Activated T-cell treated with anti-CD3 and anti-CD28 coated beads for 1 hour (primary cell): ENCODE results near the gene ALKAL2.

Experiments used
- DNase-seq: peaks from one replicate; pipeline ENCODE4 v3.0.0-alpha.2; 2020; ENCODE audit warnings: low read depth

ALKAL2 gene

DNA sequence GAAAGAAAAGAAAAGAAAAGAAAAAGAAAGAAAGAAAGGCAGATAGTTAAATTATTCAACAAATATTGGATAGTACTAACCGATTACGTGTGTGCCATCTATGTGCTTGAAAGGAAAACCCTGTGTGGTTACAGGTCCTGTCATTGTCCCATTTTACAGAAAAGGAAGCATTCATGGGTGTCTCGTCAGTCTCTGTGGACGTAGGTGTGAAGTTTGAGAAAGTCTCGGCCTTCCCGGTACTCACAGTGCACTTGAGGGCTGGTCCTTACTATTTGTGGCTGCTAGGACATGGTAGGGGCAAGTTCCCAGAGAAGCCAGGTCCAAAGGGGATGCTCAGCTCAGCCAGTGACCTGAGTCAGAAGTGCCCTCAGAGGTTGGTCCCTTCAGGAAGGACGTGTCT is 43.3 kb downstream of the ALKAL2 start:
- DNase-seq = no peak

- no peak for DNase-seq
These were observed 49.0 kb downstream of the ALKAL2 start for GRCh38 chr2:238869-239268.

DNA sequence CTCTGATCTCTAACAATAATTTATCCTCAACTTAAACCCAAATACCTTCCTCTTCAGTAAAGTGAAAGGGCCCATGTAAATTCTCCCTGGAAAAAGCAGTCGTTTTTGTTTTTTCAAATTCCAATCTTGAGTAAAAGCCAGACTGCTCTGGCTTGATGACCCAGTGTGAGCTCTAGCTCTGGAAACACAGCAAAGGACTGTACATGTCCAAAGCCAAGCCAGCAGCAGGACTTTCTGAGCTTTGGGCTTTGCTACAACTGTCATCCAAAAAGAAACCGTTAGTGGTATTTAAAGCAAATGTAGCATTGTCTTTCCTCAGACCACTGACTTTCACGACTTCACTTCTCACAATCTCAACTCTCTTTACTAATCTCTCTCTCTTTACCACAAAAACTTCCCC is 49.5 kb downstream of the ALKAL2 start:
- DNase-seq = no peak

GRCh38 chr2:237878-238277 is 50.0 kb downstream of the ALKAL2 start:
- no peak for DNase-seq

DNA sequence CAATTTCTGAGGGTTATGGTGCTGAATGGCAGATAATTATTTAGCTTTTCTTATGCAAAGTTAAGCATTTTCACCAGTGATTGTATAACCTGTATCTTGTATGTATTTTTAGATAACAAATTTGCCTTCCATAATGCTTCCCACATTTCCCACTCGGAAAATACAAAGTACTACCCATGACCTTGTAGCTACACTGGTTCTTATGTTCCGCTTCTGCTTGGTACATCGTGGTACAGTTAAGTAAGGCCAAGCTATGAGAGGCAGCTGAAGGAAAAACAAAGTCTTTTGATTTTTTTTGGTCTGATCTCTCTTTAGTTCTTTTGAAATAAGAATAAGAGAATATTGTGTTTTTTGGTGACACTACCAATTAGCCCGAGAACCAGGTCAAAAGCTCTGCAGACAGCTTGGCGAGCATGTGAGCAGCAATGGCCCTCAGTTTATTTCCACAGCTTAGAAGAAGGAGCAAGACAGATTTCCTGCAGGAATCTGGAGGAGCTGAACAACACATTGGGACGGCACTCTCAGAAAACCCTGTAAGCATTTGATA is 50.8 kb downstream of the ALKAL2 start:
- DNase-seq = no peak

- DNase-seq = no peak
These were observed 53.5 kb downstream of the ALKAL2 start for GRCh38 chr2:234421-234820.

DNA sequence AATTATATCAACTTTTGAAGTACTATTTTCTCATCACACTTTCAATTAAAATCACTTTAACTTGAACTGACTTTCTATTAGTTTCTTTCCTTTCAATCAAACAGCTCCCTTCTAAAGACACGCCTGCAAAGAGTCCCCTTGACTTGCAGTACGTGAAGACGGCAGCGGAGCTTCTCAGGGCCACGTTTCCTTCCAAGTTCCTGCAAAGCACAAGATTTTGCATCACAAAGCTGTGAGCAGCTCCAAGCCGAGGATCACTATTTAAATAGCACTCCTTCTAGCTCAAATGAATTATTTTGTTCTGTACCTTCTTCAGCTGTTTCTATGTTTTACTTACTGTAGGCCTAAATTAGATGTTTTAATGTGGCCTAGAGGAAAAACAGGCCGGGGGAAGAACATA is 54.9 kb downstream of the ALKAL2 start:
- no peak for DNase-seq

GRCh38 chr2:231521-232185 is 56.2 kb downstream of the ALKAL2 start:
- DNase-seq = no peak
